BLaER1 (cell line): ENCODE data around the gene HTT-AS.

Experiments used
- H3K27ac ChIP-seq: shearing (Covaris generic); formaldehyde crosslinking; 2 replicates; pipeline ENCODE4 v1.8.1; 2022
- H3K27me3 ChIP-seq: shearing (Covaris generic); formaldehyde crosslinking; 2 replicates; pipeline ENCODE4 v1.8.1; 2022
- H3K36me3 ChIP-seq: shearing (Covaris generic); formaldehyde crosslinking; 2 replicates; pipeline ENCODE4 v1.8.1; 2022
- H3K4me1 ChIP-seq: shearing (Covaris generic); formaldehyde crosslinking; 2 replicates; pipeline ENCODE4 v1.8.1; 2022
- H3K4me2 ChIP-seq: shearing (Covaris generic); formaldehyde crosslinking; 2 replicates; pipeline ENCODE4 v1.8.1; 2022
- H3K4me3 ChIP-seq: shearing (Covaris generic); formaldehyde crosslinking; 2 replicates; pipeline ENCODE4 v1.8.1; 2022
- H3K9ac ChIP-seq: shearing (Covaris generic); formaldehyde crosslinking; 2 replicates; pipeline ENCODE4 v1.8.1; 2022
- H3K9me3 ChIP-seq: shearing (Covaris generic); formaldehyde crosslinking; 2 replicates; pipeline ENCODE4 v1.8.1; 2022
- H4K20me1 ChIP-seq: shearing (Covaris generic); formaldehyde crosslinking; 2 replicates; pipeline ENCODE4 v1.8.1; 2022
- Cebpa-rat ChIP-seq: shearing (Covaris generic); IDR thresholded peaks from 2 replicates; pipeline ENCODE4 v1.8.1; 2022

The HTT-AS gene

GRCh38 chr4:3041192-3042142, 32.9 kb downstream of the HTT-AS start:
- no peak for TF ChIP-seq Cebpa-rat
- Histone ChIP-seq H3K9ac (peak overlapping the region; percentile 66), H4K20me1 (no peaks in the 10 kb centered on the region), H3K4me2 (peak overlapping the region; percentile 90), H3K9me3 (peaks cover 13% of the 10 kb centered on the region), H3K4me3 (peak overlapping the region; percentile 63), H3K4me1 (peaks cover 62% of the 10 kb centered on the region), H3K27ac (peak overlapping the region; percentile 53), H3K36me3 (no peaks in the 10 kb centered on the region), H3K27me3 (no peaks in the 10 kb centered on the region)

- Histone ChIP-seq H3K9ac (peak overlapping the region; percentile 66), H3K36me3 (no peaks in the 10 kb centered on the region), H3K27ac (no peak overlapping the region)
Observed at GRCh38 chr4:3040452-3041191, 33.7 kb downstream of the HTT-AS start.

GRCh38 chr4:3039706-3040366, 34.5 kb downstream of the HTT-AS start:
- peak overlapping the region; percentile 90 for H3K4me2 ChIP-seq
- H3K4me1 ChIP-seq, result peaks cover 46% of the 10 kb centered on the region
- H3K4me3 ChIP-seq, result no peak overlapping the region
- no peak for TF ChIP-seq Cebpa-rat
- no peak overlapping the region; the same call in 1 of the 2 replicates for H3K9ac ChIP-seq
- no peaks in the 10 kb centered on the region for H4K20me1 ChIP-seq
- H3K27me3 ChIP-seq, result no peaks in the 10 kb centered on the region
- no peaks in the 10 kb centered on the region for H3K36me3 ChIP-seq
- no peak overlapping the region for H3K27ac ChIP-seq
- peaks cover under 1% of the 10 kb centered on the region; the same call in 1 of the 2 replicates for H3K9me3 ChIP-seq

More at GRCh38 chr4:3040452-3041191, 33.7 kb downstream of the HTT-AS start:
- Histone ChIP-seq H3K27me3 (no peaks in the 10 kb centered on the region), H3K9me3 (peaks cover 8% of the 10 kb centered on the region), H3K4me2 (peak overlapping the region; percentile 90), H3K4me3 (peak overlapping the region; percentile 63; the same call in 1 of the 2 replicates), H3K4me1 (peaks cover 54% of the 10 kb centered on the region), H4K20me1 (no peaks in the 10 kb centered on the region)
- TF ChIP-seq Cebpa-rat, result no peak

- H3K36me3 ChIP-seq, result no peaks in the 10 kb centered on the region
- no peak overlapping the region for H3K4me3 ChIP-seq
- H4K20me1 ChIP-seq, result no peaks in the 10 kb centered on the region
- H3K4me2 ChIP-seq, result peak overlapping the region; percentile 70
- H3K4me1 ChIP-seq, result peaks cover 44% of the 10 kb centered on the region
- no peaks in the 10 kb centered on the region for H3K9me3 ChIP-seq
- H3K27ac ChIP-seq, result no peak overlapping the region
- TF ChIP-seq Cebpa-rat, result no peak
- 0 out of 2 replicates have a peak overlapping the region, but pooled peaks have one; percentile 8 for H3K9ac ChIP-seq
- no peaks in the 10 kb centered on the region for H3K27me3 ChIP-seq
Observed at GRCh38 chr4:3037957-3038461, 36.3 kb downstream of the HTT-AS start.

GRCh38 chr4:3036131-3036952, 38.0 kb downstream of the HTT-AS start:
- no peaks in the 10 kb centered on the region for H4K20me1 ChIP-seq
- no peak overlapping the region for H3K4me3 ChIP-seq
- no peaks in the 10 kb centered on the region for H3K9me3 ChIP-seq
- H3K27ac ChIP-seq, result no peak overlapping the region
- no peaks in the 10 kb centered on the region for H3K27me3 ChIP-seq
- no peak for TF ChIP-seq Cebpa-rat
- H3K9ac ChIP-seq, result no peak overlapping the region
- H3K4me1 ChIP-seq, result peaks cover 28% of the 10 kb centered on the region
- H3K4me2 ChIP-seq, result no peak overlapping the region
- H3K36me3 ChIP-seq, result no peaks in the 10 kb centered on the region

GRCh38 chr4:3035674-3036073, 38.7 kb downstream of the HTT-AS start:
- Histone ChIP-seq H4K20me1 (no peaks in the 10 kb centered on the region), H3K4me3 (no peak overlapping the region), H3K9ac (no peak overlapping the region), H3K4me2 (no peak overlapping the region), H3K27me3 (no peaks in the 10 kb centered on the region), H3K36me3 (no peaks in the 10 kb centered on the region), H3K27ac (no peak overlapping the region), H3K9me3 (no peaks in the 10 kb centered on the region), H3K4me1 (peaks cover 21% of the 10 kb centered on the region)
- TF ChIP-seq Cebpa-rat, result no peak

- H3K9ac ChIP-seq, result no peak overlapping the region
- peaks cover 17% of the 10 kb centered on the region for H3K4me1 ChIP-seq
- no peaks in the 10 kb centered on the region for H3K27me3 ChIP-seq
- no peaks in the 10 kb centered on the region for H3K36me3 ChIP-seq
- no peak for TF ChIP-seq Cebpa-rat
- no peak overlapping the region for H3K4me3 ChIP-seq
- no peaks in the 10 kb centered on the region for H3K9me3 ChIP-seq
- H3K27ac ChIP-seq, result no peak overlapping the region
- H4K20me1 ChIP-seq, result no peaks in the 10 kb centered on the region
- no peak overlapping the region for H3K4me2 ChIP-seq
Observed at GRCh38 chr4:3035249-3035648, 39.1 kb downstream of the HTT-AS start.

GRCh38 chr4:3034231-3034630, 40.1 kb downstream of the HTT-AS start:
- H3K9ac ChIP-seq, result no peak overlapping the region
- no peaks in the 10 kb centered on the region for H3K36me3 ChIP-seq
- no peak overlapping the region for H3K27ac ChIP-seq
- H3K4me2 ChIP-seq, result no peak overlapping the region
- H3K27me3 ChIP-seq, result no peaks in the 10 kb centered on the region
- H3K4me3 ChIP-seq, result no peak overlapping the region
- no peak for TF ChIP-seq Cebpa-rat
- H4K20me1 ChIP-seq, result no peaks in the 10 kb centered on the region
- no peaks in the 10 kb centered on the region for H3K9me3 ChIP-seq
- peaks cover 13% of the 10 kb centered on the region for H3K4me1 ChIP-seq
